ENCODE results near the gene PTH2R. TPM values are rescaled to one million over a fixed set of nuclear protein-coding genes. Genes with fewer than 3 reads are reported as not detected.

The PTH2R gene
- total and polyA plus RNA-seq, 2 experiments from 2014 or later, result 0.18 to 0.38 TPM

DNA sequence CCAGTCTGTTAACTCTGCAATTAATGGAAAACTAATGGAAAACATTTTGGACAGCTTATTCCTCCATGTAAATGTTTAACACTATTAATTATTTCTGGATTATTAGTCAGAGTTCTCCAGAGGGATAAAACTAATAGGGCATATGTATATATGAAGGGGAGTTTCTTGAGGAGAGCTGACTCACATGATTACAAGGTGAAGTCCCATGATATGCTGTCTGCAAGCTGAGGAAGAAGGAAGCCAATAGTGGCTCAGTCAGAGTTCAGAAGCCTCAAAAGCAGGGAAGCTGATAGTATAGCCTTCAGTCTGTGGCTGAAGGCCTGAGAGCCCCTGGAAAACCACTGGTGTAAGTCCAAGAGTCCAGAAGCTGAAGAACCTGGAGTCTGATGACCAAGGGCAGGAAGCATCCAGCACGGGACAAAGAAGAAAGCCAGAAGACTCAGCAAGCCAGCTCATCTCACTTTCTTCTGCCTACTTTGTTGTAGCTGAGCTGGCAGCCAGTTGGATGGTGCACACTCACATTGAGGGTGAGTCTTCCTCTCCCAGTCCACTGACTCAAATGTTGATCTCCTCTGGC, 136.0 kb downstream of the PTH2R start:
- Histone ChIP-seq H2AFZ (no peak overlapping the region), H3K27me3 (ENCODE audit: insufficient read depth) (no peaks in the 10 kb centered on the region), H3K79me2 (replicated peaks; ENCODE audit: insufficient read depth) (no peaks in the 10 kb centered on the region), H3K4me1 (ENCODE audit: insufficient read depth) (no peaks in the 10 kb centered on the region), H4K20me1 (replicated peaks; ENCODE audit: insufficient read depth) (no peaks in the 10 kb centered on the region), H3K9me2 (ENCODE audit: insufficient read depth) (peaks cover 7% of the 10 kb centered on the region; the same call in 1 of the 2 replicates), H3K4me3 (no peak overlapping the region), H3K36me3 (ENCODE audit: insufficient read depth) (no peaks in the 10 kb centered on the region), H3K27ac (ENCODE audit: low read depth) (no peak overlapping the region), H3F3A (replicated peaks; ENCODE audit: low read depth) (no peaks in the 10 kb centered on the region), H3K4me2 (no peak overlapping the region)
- H3K27ac Mint-ChIP-seq, result no peak overlapping the region
- no peaks in the 10 kb centered on the region; the same call in 2 of the 3 replicates for H3K36me3 Mint-ChIP-seq (ENCODE audit: low read depth)
- no peak overlapping the region for H3K4me3 Mint-ChIP-seq
- peaks cover 3% of the 10 kb centered on the region; the same call in 2 of the 3 replicates for H3K9me3 Mint-ChIP-seq
- ATAC-seq (no peak), DNase-seq (ENCODE audit: low spot score) (no peak)
- H3K27me3 Mint-ChIP-seq (ENCODE audit: insufficient read depth, low read depth, poor library complexity), result no peaks in the 10 kb centered on the region
- TF ChIP-seq, protein P1, sequence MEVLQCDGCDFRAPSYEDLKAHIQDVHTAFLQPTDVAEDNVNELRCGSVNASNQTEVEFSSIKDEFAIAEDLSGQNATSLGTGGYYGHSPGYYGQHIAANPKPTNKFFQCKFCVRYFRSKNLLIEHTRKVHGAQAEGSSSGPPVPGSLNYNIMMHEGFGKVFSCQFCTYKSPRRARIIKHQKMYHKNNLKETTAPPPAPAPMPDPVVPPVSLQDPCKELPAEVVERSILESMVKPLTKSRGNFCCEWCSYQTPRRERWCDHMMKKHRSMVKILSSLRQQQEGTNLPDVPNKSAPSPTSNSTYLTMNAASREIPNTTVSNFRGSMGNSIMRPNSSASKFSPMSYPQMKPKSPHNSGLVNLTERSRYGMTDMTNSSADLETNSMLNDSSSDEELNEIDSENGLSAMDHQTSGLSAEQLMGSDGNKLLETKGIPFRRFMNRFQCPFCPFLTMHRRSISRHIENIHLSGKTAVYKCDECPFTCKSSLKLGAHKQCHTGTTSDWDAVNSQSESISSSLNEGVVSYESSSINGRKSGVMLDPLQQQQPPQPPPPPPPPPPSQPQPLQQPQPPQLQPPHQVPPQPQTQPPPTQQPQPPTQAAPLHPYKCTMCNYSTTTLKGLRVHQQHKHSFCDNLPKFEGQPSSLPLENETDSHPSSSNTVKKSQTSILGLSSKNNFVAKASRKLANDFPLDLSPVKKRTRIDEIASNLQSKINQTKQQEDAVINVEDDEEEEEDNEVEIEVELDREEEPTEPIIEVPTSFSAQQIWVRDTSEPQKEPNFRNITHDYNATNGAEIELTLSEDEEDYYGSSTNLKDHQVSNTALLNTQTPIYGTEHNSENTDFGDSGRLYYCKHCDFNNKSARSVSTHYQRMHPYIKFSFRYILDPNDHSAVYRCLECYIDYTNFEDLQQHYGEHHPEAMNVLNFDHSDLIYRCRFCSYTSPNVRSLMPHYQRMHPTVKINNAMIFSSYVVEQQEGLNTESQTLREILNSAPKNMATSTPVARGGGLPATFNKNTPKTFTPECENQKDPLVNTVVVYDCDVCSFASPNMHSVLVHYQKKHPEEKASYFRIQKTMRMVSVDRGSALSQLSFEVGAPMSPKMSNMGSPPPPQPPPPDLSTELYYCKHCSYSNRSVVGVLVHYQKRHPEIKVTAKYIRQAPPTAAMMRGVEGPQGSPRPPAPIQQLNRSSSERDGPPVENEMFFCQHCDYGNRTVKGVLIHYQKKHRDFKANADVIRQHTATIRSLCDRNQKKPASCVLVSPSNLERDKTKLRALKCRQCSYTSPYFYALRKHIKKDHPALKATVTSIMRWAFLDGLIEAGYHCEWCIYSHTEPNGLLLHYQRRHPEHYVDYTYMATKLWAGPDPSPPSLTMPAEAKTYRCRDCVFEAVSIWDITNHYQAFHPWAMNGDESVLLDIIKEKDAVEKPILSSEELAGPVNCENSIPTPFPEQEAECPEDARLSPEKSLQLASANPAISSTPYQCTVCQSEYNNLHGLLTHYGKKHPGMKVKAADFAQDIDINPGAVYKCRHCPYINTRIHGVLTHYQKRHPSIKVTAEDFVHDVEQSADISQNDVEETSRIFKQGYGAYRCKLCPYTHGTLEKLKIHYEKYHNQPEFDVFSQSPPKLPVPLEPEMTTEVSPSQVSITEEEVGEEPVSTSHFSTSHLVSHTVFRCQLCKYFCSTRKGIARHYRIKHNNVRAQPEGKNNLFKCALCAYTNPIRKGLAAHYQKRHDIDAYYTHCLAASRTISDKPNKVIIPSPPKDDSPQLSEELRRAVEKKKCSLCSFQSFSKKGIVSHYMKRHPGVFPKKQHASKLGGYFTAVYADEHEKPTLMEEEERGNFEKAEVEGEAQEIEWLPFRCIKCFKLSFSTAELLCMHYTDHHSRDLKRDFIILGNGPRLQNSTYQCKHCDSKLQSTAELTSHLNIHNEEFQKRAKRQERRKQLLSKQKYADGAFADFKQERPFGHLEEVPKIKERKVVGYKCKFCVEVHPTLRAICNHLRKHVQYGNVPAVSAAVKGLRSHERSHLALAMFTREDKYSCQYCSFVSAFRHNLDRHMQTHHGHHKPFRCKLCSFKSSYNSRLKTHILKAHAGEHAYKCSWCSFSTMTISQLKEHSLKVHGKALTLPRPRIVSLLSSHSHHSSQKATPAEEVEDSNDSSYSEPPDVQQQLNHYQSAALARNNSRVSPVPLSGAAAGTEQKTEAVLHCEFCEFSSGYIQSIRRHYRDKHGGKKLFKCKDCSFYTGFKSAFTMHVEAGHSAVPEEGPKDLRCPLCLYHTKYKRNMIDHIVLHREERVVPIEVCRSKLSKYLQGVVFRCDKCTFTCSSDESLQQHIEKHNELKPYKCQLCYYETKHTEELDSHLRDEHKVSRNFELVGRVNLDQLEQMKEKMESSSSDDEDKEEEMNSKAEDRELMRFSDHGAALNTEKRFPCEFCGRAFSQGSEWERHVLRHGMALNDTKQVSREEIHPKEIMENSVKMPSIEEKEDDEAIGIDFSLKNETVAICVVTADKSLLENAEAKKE (CRISPR knock-in tag; IDR thresholded peaks at IDR 0.05), result no peak
- TF ChIP-seq EZH2phosphoT487 (IDR thresholded peaks at IDR 0.05; ENCODE audit: unreplicated experiment) (no peak), CREB1 (CRISPR knock-in tag; IDR thresholded peaks at IDR 0.05; ENCODE audit: low read depth) (no peak), POLR2AphosphoS5 (IDR thresholded peaks at IDR 0.05; ENCODE audit: low read depth) (no peak), EZH2 (IDR thresholded peaks at IDR 0.05; ENCODE audit: low read depth, unreplicated experiment) (no peak), JUNB (IDR thresholded peaks at IDR 0.05; ENCODE audit: unreplicated experiment) (no peak), ZNF114 (CRISPR knock-in tag; IDR thresholded peaks at IDR 0.05) (no peak), ZNF331 (CRISPR knock-in tag; IDR thresholded peaks at IDR 0.05; ENCODE audit: low read depth) (no peak), STAT1 (IDR thresholded peaks at IDR 0.05; ENCODE audit: unreplicated experiment) (no peak), NANOG (IDR thresholded peaks at IDR 0.05; ENCODE audit: borderline replicate concordance) (no peak)
- TF ChIP-seq, protein P2, sequence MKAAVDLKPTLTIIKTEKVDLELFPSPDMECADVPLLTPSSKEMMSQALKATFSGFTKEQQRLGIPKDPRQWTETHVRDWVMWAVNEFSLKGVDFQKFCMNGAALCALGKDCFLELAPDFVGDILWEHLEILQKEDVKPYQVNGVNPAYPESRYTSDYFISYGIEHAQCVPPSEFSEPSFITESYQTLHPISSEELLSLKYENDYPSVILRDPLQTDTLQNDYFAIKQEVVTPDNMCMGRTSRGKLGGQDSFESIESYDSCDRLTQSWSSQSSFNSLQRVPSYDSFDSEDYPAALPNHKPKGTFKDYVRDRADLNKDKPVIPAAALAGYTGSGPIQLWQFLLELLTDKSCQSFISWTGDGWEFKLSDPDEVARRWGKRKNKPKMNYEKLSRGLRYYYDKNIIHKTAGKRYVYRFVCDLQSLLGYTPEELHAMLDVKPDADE (IDR thresholded peaks at IDR 0.05), result no peak
- TF ChIP-seq, protein P3, sequence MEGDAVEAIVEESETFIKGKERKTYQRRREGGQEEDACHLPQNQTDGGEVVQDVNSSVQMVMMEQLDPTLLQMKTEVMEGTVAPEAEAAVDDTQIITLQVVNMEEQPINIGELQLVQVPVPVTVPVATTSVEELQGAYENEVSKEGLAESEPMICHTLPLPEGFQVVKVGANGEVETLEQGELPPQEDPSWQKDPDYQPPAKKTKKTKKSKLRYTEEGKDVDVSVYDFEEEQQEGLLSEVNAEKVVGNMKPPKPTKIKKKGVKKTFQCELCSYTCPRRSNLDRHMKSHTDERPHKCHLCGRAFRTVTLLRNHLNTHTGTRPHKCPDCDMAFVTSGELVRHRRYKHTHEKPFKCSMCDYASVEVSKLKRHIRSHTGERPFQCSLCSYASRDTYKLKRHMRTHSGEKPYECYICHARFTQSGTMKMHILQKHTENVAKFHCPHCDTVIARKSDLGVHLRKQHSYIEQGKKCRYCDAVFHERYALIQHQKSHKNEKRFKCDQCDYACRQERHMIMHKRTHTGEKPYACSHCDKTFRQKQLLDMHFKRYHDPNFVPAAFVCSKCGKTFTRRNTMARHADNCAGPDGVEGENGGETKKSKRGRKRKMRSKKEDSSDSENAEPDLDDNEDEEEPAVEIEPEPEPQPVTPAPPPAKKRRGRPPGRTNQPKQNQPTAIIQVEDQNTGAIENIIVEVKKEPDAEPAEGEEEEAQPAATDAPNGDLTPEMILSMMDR (conservative IDR thresholded peaks at IDR 0.05; ENCODE audit: low read depth in 2 of 2), result no peak
- TF ChIP-seq, protein P4, sequence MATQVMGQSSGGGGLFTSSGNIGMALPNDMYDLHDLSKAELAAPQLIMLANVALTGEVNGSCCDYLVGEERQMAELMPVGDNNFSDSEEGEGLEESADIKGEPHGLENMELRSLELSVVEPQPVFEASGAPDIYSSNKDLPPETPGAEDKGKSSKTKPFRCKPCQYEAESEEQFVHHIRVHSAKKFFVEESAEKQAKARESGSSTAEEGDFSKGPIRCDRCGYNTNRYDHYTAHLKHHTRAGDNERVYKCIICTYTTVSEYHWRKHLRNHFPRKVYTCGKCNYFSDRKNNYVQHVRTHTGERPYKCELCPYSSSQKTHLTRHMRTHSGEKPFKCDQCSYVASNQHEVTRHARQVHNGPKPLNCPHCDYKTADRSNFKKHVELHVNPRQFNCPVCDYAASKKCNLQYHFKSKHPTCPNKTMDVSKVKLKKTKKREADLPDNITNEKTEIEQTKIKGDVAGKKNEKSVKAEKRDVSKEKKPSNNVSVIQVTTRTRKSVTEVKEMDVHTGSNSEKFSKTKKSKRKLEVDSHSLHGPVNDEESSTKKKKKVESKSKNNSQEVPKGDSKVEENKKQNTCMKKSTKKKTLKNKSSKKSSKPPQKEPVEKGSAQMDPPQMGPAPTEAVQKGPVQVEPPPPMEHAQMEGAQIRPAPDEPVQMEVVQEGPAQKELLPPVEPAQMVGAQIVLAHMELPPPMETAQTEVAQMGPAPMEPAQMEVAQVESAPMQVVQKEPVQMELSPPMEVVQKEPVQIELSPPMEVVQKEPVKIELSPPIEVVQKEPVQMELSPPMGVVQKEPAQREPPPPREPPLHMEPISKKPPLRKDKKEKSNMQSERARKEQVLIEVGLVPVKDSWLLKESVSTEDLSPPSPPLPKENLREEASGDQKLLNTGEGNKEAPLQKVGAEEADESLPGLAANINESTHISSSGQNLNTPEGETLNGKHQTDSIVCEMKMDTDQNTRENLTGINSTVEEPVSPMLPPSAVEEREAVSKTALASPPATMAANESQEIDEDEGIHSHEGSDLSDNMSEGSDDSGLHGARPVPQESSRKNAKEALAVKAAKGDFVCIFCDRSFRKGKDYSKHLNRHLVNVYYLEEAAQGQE (IDR thresholded peaks at IDR 0.05; ENCODE audit: unreplicated experiment), result no peak
- H3K4me1 Mint-ChIP-seq, result peaks cover 4% of the 10 kb centered on the region

Data from GM23338 (cell line).